ENCODE measurements around the gene HIGD1A.

The HIGD1A gene

DNA sequence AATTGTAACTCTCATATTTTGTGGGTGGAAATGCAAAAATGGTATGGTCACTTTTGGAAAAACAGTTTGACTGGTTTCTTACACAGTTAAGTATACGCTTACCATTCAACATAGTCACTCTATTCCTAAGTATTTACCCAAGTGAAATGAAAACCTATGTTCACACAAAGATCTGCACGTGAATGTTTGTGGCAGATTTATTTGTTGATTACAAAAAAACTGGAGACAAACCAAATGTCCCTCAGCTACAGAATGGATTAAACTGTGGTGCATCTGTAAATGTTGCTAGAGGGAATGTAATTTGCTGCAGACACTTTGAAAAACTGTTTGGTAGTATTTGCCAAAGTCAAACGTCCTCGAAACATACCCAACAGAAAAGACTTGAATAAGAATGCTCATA is 34.3 kb upstream of the HIGD1A start:
- no peak for TF ChIP-seq CTCF (IDR thresholded peaks at IDR 0.05; ENCODE audit: extremely low read depth, missing control alignments)
- no peak for DNase-seq (ENCODE audit: low spot score)

DNA sequence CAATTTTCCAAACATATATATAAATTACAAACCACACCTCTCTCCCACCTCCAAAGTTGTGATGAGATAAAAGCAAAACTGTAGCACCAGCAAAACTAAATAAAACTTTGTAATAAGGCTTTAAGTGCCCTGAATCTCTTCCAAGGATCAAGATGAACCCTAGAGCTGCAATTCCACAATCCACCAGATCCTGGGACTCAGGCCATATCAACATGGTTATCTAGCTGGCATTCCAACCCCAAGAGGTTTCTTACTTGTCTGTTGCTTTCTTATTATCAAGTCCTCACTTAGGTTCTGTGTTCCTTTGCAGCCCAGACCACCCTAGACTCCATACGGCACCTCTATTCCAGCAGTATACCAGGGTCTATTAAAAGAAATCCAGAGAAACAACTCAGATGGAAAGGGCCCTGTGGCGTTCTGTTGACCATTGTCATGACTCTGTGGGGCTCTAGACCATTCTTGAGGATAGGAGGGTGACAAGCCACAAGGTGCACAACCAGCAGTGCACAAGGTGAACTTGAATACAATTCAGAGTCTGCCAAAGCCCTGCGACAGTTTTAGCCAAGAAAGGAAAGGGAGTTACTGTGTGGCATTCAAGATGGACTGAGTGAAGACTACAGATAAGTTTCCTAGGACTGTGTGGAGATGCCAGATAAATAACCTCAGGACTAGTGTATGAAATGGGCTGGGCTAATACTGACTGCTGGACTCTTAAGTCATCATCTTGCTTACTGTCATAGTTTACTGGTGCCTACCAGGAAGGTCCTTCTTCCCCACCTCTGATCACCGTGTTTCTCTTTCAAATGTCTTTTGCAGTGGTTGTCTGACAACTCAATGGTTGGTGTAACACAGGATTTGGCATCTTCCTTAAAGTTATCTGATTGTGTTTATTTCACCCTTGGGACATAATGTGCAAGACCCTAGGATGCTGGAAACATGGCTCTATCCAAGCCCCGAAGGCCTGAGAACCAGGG is 32.1 kb upstream of the HIGD1A start:
- no peak for TF ChIP-seq CTCF (IDR thresholded peaks at IDR 0.05; ENCODE audit: extremely low read depth, missing control alignments)

DNA sequence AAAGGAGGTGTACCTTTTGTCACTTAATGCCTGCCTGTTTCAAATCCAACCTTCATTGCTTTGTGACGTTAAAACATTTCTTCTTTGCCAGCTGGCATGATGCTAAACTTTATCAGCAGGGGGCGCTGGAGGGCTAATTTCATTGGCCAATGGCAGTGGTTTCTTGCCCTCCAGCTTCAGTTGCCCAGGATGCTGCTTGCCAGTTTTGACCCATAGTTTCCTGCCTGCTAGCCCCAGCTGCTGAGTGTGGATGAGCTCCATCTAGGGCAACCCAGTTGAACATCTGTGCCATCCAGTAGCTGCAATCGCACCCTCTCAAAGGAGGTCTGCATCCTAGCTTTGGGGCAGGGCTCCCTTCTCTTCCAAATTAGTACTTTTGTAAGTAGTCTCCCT is 27.0 kb upstream of the HIGD1A start:
- TF ChIP-seq CTCF (IDR thresholded peaks at IDR 0.05; ENCODE audit: extremely low read depth, missing control alignments): peak; percentile 82
- peak; percentile 63 for DNase-seq (ENCODE audit: low spot score)

More for the DNA sequence above, 32.1 kb upstream of the HIGD1A start:
- DNase-seq (ENCODE audit: low spot score): no peak

DNA sequence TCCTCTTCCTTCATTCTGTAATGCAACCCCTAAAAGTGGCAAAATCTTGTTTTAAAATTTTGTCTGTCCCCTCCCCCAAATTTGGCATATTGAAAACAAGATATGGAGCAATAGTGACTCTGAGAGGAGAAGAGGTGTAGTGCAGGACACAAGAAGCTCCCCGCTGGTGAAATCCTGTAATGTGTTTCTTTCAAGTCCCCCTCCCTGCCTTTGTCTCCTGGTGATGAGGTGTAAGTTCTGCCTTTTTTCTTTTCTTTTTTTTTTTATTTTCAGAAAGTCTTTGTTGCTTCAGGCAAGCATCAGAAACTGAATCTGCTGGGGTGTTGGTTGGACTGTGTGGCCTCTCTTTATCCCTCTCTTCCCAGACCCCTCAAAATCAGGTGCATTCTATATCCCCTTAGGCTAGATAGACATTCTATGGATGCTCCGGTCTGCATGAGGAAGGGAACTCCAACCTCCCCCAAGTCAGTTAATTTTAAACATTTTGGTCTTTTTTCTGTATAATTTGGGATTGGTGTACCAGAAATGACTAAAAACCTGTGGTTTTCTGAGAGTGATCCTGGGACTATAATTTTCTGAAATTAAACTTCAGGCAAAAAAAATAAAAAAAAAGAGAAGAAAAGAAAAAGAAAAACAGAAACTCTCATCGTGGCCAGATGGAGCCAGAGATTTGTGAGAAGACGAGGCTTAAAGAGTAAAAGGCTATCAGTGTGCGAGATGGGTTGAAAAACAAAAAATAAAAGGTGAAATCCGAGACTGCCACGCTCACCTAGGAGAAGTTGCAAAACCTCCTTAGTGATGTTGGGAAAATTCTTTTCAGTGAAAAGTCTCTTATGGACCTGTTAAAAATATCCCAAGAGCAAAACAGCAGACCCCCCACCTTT is 26.4 kb upstream of the HIGD1A start:
- no peak for DNase-seq (ENCODE audit: low spot score)
- peak; percentile 6 for TF ChIP-seq CTCF (IDR thresholded peaks at IDR 0.05; ENCODE audit: extremely low read depth, missing control alignments)

DNA sequence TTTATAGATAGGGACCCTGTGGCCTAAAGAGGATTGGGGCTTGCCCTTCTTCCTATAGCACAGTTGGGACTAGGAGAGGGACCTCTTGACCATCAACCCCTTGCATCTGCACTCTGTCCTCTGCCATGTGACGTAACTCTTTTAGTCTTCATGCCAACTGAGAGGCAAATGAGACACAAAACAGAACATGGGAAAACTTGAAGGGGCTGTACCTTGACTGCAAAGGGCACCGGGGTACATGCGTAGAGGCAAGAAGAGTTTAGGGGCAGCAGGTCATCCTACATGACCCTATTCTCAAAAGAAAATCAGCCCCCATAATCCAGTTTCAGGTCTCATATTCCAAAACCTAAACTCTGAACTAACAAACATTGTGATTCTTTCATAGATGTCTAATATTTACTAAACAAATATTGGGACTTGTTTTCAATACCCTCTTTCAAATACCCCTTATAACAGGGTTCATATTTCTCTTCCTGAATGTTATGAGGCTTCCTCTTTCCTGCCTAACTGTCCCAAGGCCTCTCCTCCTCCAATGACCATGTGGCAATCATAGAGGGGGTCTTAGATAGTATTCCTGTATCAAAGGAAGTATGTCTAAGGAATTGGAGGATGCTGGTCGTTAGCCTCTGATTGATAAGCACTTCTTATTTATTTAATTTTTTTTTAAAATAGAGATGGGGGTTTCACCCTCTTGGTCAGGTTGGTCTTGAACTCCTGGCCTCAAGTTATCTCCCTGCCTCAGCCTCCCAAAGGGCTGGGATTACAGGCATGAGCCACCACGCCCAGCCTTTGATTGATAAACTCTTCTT is 25.5 kb upstream of the HIGD1A start:
- no peak for DNase-seq (ENCODE audit: low spot score)
- TF ChIP-seq CTCF (IDR thresholded peaks at IDR 0.05; ENCODE audit: extremely low read depth, missing control alignments): no peak

- TF ChIP-seq CTCF (IDR thresholded peaks at IDR 0.05; ENCODE audit: extremely low read depth, missing control alignments): no peak
- DNase-seq (ENCODE audit: low spot score): no peak
Measured at GRCh38 chr3:42829083-42829627, 24.9 kb upstream of the HIGD1A start.

Measured in GM20000 (cell line).